NCI-H2107 treated with DMSO at 0.1 percent for 48 hours (cell line): Measurements from ENCODE around the gene OR2T29.
"Not testable (repeated sequence)": the region's sequence is repeated elsewhere in the genome, so short reads cannot be mapped to it uniquely, and the experiment has no call there.

Experiments
- DNase-seq: peaks from one replicate; lab custom pipeline; 2025; ENCODE audit not compliant: unreplicated experiment; lab: John Stamatoyannopoulos, UW

The OR2T29 gene

DNA sequence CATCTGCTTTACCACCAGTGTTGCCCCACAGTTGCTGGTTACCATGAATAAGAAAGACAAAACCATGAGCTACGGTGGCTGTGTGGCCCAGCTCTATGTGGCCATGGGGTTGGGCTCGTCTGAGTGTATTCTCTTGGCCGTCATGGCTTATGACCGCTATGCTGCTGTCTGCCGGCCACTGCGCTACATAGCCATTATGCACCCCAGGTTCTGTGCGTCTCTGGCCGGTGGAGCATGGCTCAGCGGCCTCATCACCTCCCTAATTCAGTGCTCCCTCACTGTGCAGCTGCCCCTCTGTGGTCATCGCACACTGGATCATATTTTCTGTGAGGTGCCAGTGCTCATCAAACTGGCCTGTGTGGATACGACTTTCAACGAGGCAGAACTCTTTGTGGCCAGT is 40.7 kb downstream of the OR2T29 start:
- no peak for DNase-seq

DNA sequence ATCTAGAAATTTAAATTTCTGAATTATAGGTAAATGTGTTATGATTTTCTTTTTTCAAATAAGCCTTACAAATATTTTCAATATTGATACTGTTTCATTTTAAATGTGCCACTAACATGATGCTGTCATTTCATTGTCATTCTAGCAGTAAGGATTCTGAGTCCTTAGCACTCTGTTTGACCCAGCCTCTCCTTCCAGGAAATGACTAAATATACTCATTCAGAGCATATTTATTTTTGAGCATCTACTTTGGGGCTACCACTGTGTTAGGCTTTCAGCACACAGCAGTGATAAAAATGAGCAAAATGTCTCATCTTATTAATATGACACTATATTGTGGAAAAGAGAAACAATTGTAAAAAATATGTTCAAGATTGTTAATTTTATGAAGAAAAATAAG is 52.4 kb downstream of the OR2T29 start:
- DNase-seq, result not testable (repeated sequence)

DNA sequence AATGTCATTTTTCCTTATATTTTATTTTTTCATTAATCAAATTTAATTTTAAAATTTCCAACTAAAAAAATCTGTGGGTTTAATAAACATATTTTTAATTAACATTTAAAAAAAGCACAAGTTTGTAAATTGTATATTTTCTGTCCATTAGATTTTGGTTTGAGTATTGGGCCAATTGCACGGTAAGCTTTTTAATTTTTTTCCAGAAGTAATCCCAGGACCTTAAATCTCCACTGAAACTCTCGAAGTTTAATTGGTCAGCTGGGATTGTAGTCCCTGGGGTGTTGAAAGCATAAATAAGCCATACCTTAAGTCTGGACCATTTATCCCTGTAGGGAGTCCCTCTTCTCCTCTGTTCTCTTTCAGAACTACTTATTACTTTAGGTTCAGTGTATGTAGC is 54.8 kb downstream of the OR2T29 start, which contains the start of gene OR2G6:
OR2G6 (plus strand) TSS at position 301 of the 400 bp plus-strand sequence. CDS start 13,574 bp downstream, outside the sequence.
- DNase-seq, result not testable (repeated sequence)
